Stimulated activated CD8-positive, alpha-beta memory T cell treated with anti-CD3 and anti-CD28 coated beads, Interleukin-12 subunit alpha, Interleukin-12 subunit beta, amount 100 ng/mL, for 24 hours (primary cell): ENCODE measurements around the gene CCR2.
"Not testable (repeated sequence)": the region's sequence is repeated elsewhere in the genome, so short reads cannot be mapped to it uniquely, and the experiment has no call there.

Experiments
- DNase-seq: peaks from one replicate; pipeline ENCODE4 v3.0.0-alpha.2; 2020; ENCODE audit errors: extremely low read depth

The CCR2 gene

GRCh38 chr3:46402902-46403301 lies 49.0 kb downstream of the CCR2 start:
- not testable (repeated sequence) for DNase-seq

DNA sequence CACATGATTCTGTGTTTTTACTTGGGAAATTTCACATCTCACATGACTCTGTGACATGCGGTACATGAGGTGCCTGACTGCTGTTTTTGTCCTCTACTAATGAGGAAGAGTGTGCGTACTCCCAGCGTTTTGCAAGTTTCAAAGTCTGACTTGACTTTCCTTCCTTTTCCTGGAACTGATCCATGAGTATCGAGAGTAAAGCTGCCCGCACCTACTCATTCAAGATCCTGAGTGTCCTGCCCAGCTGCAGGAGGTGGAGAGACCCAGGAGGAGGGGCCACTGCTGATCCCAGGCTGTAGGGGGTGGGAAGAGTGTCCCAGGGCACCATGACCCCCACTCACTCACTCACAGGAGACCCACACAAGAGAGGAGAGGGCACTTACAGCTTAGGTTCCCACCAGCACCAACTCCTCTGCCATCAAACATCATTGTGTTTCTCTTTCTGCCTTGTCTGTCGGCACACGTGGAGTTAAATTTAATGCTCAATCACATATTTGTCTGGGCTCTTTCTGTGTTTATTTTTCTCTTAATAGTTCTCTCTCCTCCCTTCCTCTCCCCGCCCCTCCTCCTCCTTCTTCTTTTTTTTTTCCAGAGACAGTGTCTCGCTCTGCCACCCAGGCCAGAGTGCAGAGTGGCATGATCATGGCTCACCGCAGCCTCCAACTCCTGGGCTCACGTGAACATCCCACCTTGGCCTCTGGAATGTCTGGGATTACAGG lies 51.5 kb downstream of the CCR2 start:
- DNase-seq, result no peak

DNA sequence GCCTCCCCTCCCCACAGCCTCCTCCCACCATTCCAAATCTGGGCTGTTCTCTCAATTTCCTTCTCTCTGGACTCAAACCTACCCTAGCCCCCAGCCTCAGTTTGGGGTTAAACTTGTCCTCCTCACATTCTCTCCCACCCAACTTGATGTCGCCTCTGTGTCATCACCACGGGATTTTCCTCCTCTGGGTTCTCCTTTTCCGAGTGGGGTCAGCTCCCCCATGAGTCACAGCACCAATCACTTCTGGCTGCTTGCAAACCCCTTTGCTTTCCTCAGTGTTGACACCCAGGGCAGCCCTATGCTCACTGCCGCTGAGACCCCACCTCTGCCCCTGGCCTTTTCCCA lies 52.5 kb downstream of the CCR2 start:
- DNase-seq, result no peak

- no peak for DNase-seq
Measured at GRCh38 chr3:46406788-46407611, 53.1 kb downstream of the CCR2 start, which contains the start of the genes CCR5AS and CCRL2. Gene CCR5AS (minus strand): TSS chr3:46407066. Gene CCRL2 (plus strand): TSS chr3:46407259. CDS start chr3:46408080, 821 bp downstream.

DNA sequence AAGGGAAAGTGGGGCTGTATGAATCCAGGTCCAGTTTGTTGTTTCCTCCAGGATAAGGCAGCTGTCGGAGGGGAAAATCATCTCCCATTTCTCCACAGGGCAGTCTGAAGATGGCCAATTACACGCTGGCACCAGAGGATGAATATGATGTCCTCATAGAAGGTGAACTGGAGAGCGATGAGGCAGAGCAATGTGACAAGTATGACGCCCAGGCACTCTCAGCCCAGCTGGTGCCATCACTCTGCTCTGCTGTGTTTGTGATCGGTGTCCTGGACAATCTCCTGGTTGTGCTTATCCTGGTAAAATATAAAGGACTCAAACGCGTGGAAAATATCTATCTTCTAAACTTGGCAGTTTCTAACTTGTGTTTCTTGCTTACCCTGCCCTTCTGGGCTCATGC lies 54.1 kb downstream of the CCR2 start:
- no peak for DNase-seq

DNA sequence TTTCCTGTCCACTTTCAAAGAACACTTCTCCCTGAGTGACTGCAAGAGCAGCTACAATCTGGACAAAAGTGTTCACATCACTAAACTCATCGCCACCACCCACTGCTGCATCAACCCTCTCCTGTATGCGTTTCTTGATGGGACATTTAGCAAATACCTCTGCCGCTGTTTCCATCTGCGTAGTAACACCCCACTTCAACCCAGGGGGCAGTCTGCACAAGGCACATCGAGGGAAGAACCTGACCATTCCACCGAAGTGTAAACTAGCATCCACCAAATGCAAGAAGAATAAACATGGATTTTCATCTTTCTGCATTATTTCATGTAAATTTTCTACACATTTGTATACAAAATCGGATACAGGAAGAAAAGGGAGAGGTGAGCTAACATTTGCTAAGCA lies 54.9 kb downstream of the CCR2 start:
- no peak for DNase-seq

- no peak for DNase-seq
Measured at GRCh38 chr3:46409739-46410489, 56.0 kb downstream of the CCR2 start.
